SK-N-SH treated with all-trans-retinoic acid at 6 μM for 48 hours (cell line): Measurements from ENCODE around the gene PLA2G4F.

Source experiments
- ATAC-seq: fragments of 200-7000 bp; cut with Tn5 transposase; 3 replicates; pipeline ENCODE4 v1.9.1; 2020; ENCODE audit warnings: mild to moderate bottlenecking, moderate library complexity
- ARNTL ChIP-seq: fragments of 450-650 bp; formaldehyde crosslinking; IDR thresholded peaks from 2 replicates; pipeline ENCODE4 v1.5.0; 2020; ENCODE audit warnings: low read depth, mild to moderate bottlenecking, moderate library complexity, borderline replicate concordance
- BACH2 ChIP-seq: fragments of 250-450 bp; sonication (Bioruptor Pico); IDR thresholded peaks from 2 replicates; pipeline ENCODE4 v1.9.0; 2021; ENCODE audit warnings: mild to moderate bottlenecking, borderline replicate concordance
- ESRRG ChIP-seq: fragments of 250-450 bp; sonication (Bioruptor Pico); IDR thresholded peaks from 2 replicates; pipeline ENCODE4 v1.6.1; 2021; ENCODE audit warnings: mild to moderate bottlenecking
- GLIS3 ChIP-seq: fragments of 250-450 bp; sonication (Bioruptor Pico); IDR thresholded peaks from 2 replicates; pipeline ENCODE4 v1.5.0; 2020; ENCODE audit warnings: mild to moderate bottlenecking, moderate library complexity
- ISL1 ChIP-seq: fragments of 250-450 bp; sonication (Bioruptor Pico); IDR thresholded peaks from 2 replicates; pipeline ENCODE4 v2.1.2; 2022; ENCODE audit warnings: mild to moderate bottlenecking, moderate library complexity
- OSR1 ChIP-seq: fragments of 250-450 bp; sonication (Bioruptor Pico); IDR thresholded peaks from 2 replicates; pipeline ENCODE4 v1.8.0; 2022; ENCODE audit warnings: moderate library complexity, mild to moderate bottlenecking, inconsistent platforms
- POU6F1 ChIP-seq: fragments of 250-450 bp; sonication (Bioruptor Pico); IDR thresholded peaks from 2 replicates; pipeline ENCODE4 v1.8.0; 2021; ENCODE audit warnings: low read depth, mild to moderate bottlenecking, moderate library complexity, borderline replicate concordance
- PPARA ChIP-seq: fragments of 250-450 bp; sonication (Bioruptor Pico); IDR thresholded peaks from 2 replicates; pipeline ENCODE4 v1.5.0; 2020; ENCODE audit warnings: mild to moderate bottlenecking, borderline replicate concordance
- RARB ChIP-seq: fragments of 250-450 bp; sonication (Bioruptor Pico); IDR thresholded peaks from 2 replicates; pipeline ENCODE4 v1.8.0; 2021; ENCODE audit warnings: mild to moderate bottlenecking, moderate library complexity
- SNAI2 ChIP-seq: fragments of 250-450 bp; sonication (Bioruptor Pico); IDR thresholded peaks from 2 replicates; pipeline ENCODE4 v1.5.0; 2020; ENCODE audit warnings: mild to moderate bottlenecking, moderate library complexity
- TCF4 ChIP-seq: fragments of 250-450 bp; sonication (Bioruptor Pico); IDR thresholded peaks from 2 replicates; pipeline ENCODE4 v1.8.0; 2021; ENCODE audit warnings: mild to moderate bottlenecking, moderate library complexity, borderline replicate concordance
- TOX ChIP-seq: fragments of 250-450 bp; sonication (Bioruptor Pico); IDR thresholded peaks from 2 replicates; pipeline ENCODE4 v1.8.0; 2021; ENCODE audit warnings: mild to moderate bottlenecking, moderate library complexity, borderline replicate concordance
- ZC3H10 ChIP-seq: fragments of 250-450 bp; sonication (Bioruptor Pico); IDR thresholded peaks from 2 replicates; pipeline ENCODE4 v1.5.1; 2021; ENCODE audit warnings: mild to moderate bottlenecking, moderate library complexity
- ZFP3 ChIP-seq: fragments of 250-450 bp; sonication (Bioruptor Pico); IDR thresholded peaks from 2 replicates; pipeline ENCODE4 v1.5.0; 2020; ENCODE audit warnings: mild to moderate bottlenecking, moderate library complexity
- ZFP30 ChIP-seq: fragments of 450-650 bp; formaldehyde crosslinking; IDR thresholded peaks from 2 replicates; pipeline ENCODE4 v1.5.0; 2022; ENCODE audit warnings: mild to moderate bottlenecking, moderate library complexity
- ZNF70 ChIP-seq: fragments of 450-650 bp; formaldehyde crosslinking; IDR thresholded peaks from 2 replicates; pipeline ENCODE4 v1.5.0; 2020; ENCODE audit warnings: mild to moderate bottlenecking, moderate library complexity
- ZNF8 ChIP-seq: fragments of 450-650 bp; formaldehyde crosslinking; IDR thresholded peaks from 2 replicates; pipeline ENCODE4 v1.5.0; 2020; ENCODE audit warnings: mild to moderate bottlenecking, moderate library complexity
- TF ChIP-seq, protein P1 (sequence below): fragments of 250-450 bp; sonication (Bioruptor Pico); IDR thresholded peaks from 2 replicates; pipeline ENCODE4 v1.5.0; 2020; ENCODE audit warnings: mild to moderate bottlenecking, moderate library complexity
- TF ChIP-seq, protein P2 (sequence below): fragments of 250-450 bp; sonication (Bioruptor Pico); IDR thresholded peaks from 2 replicates; pipeline ENCODE4 v1.5.1; 2020; ENCODE audit warnings: low read depth, mild to moderate bottlenecking, moderate library complexity
- TF ChIP-seq, protein P3 (sequence below): fragments of 250-450 bp; sonication (Bioruptor Pico); IDR thresholded peaks from 2 replicates; pipeline ENCODE4 v1.5.1; 2021; ENCODE audit warnings: mild to moderate bottlenecking, moderate library complexity

Gene PLA2G4F

DNA sequence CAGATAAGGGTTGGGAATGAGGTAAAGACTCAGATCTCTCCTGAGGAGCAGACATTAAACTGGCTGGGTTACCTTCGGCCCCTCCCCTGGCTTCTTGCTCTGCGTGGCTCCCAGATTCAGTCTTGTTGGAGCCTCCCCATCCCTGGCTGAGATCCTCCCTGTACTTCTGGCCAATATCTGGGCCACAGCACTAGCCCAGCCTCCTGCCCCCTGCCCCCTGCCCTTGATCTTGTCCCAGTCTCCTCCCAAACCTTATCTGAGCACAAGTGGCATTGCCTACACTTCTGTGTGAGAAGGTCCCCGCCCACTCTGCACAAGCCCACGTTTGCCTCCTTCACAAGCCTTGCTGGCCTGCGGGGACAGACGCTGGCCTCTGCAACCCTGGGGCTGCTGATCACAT lies 16.8 kb downstream of the PLA2G4F start:
- no peak for TF ChIP-seq ZNF8 (CRISPR knock-in tag)
- no peak for TF ChIP-seq ARNTL (CRISPR knock-in tag)
- TF ChIP-seq OSR1 (CRISPR knock-in tag): no peak
- no peak for TF ChIP-seq ZC3H10
- TF ChIP-seq TCF4 (CRISPR knock-in tag): no peak
- TF ChIP-seq RARB: no peak
- TF ChIP-seq, protein P1, sequence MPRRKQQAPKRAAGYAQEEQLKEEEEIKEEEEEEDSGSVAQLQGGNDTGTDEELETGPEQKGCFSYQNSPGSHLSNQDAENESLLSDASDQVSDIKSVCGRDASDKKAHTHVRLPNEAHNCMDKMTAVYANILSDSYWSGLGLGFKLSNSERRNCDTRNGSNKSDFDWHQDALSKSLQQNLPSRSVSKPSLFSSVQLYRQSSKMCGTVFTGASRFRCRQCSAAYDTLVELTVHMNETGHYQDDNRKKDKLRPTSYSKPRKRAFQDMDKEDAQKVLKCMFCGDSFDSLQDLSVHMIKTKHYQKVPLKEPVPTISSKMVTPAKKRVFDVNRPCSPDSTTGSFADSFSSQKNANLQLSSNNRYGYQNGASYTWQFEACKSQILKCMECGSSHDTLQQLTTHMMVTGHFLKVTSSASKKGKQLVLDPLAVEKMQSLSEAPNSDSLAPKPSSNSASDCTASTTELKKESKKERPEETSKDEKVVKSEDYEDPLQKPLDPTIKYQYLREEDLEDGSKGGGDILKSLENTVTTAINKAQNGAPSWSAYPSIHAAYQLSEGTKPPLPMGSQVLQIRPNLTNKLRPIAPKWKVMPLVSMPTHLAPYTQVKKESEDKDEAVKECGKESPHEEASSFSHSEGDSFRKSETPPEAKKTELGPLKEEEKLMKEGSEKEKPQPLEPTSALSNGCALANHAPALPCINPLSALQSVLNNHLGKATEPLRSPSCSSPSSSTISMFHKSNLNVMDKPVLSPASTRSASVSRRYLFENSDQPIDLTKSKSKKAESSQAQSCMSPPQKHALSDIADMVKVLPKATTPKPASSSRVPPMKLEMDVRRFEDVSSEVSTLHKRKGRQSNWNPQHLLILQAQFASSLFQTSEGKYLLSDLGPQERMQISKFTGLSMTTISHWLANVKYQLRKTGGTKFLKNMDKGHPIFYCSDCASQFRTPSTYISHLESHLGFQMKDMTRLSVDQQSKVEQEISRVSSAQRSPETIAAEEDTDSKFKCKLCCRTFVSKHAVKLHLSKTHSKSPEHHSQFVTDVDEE (CRISPR knock-in tag): no peak
- TF ChIP-seq, protein P2, sequence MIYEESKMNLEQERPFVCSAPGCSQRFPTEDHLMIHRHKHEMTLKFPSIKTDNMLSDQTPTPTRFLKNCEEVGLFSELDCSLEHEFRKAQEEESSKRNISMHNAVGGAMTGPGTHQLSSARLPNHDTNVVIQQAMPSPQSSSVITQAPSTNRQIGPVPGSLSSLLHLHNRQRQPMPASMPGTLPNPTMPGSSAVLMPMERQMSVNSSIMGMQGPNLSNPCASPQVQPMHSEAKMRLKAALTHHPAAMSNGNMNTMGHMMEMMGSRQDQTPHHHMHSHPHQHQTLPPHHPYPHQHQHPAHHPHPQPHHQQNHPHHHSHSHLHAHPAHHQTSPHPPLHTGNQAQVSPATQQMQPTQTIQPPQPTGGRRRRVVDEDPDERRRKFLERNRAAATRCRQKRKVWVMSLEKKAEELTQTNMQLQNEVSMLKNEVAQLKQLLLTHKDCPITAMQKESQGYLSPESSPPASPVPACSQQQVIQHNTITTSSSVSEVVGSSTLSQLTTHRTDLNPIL (CRISPR knock-in tag): no peak
- TF ChIP-seq ZNF70: no peak
- TF ChIP-seq PPARA: no peak
- TF ChIP-seq ZFP30 (CRISPR knock-in tag): no peak
- TF ChIP-seq SNAI2 (CRISPR knock-in tag): no peak
- TF ChIP-seq ZFP3 (CRISPR knock-in tag): no peak
- no peak for TF ChIP-seq GLIS3 (CRISPR knock-in tag)
- TF ChIP-seq TOX (CRISPR knock-in tag): no peak
- TF ChIP-seq, protein P3, sequence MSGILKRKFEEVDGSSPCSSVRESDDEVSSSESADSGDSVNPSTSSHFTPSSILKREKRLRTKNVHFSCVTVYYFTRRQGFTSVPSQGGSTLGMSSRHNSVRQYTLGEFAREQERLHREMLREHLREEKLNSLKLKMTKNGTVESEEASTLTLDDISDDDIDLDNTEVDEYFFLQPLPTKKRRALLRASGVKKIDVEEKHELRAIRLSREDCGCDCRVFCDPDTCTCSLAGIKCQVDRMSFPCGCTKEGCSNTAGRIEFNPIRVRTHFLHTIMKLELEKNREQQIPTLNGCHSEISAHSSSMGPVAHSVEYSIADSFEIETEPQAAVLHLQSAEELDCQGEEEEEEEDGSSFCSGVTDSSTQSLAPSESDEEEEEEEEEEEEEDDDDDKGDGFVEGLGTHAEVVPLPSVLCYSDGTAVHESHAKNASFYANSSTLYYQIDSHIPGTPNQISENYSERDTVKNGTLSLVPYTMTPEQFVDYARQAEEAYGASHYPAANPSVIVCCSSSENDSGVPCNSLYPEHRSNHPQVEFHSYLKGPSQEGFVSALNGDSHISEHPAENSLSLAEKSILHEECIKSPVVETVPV (CRISPR knock-in tag): no peak
- no peak for TF ChIP-seq ESRRG (CRISPR knock-in tag)
- no peak for TF ChIP-seq BACH2
- ATAC-seq: no peak

GRCh38 chr15:42138968-42139386 lies 17.5 kb downstream of the PLA2G4F start:
- TF ChIP-seq, protein P1 (CRISPR knock-in tag): no peak
- TF ChIP-seq ZNF70 (no peak), OSR1 (CRISPR knock-in tag) (no peak), ESRRG (CRISPR knock-in tag) (no peak), ISL1 (CRISPR knock-in tag) (no peak), POU6F1 (CRISPR knock-in tag) (no peak), RARB (no peak), TCF4 (CRISPR knock-in tag) (no peak), SNAI2 (CRISPR knock-in tag) (no peak)
- TF ChIP-seq, protein P2 (CRISPR knock-in tag): no peak
- TF ChIP-seq, protein P3 (CRISPR knock-in tag): no peak
- TF ChIP-seq, all 23 proteins: peak for 0
- no peak for ATAC-seq
